SHP77 (cell line): ENCODE results near the gene ZBTB7A.

Source experiments
- DNase-seq, 2 experiments: peaks; one replicate each; lab custom pipeline; 2025; lab: John Stamatoyannopoulos, UW

Gene ZBTB7A

GRCh38 chr19:4066682-4067395, at the start of gene ZBTB7A:
TSS of gene ZBTB7A (minus strand) at chr19:4066899. CDS start at chr19:4055232, 11,667 bp downstream.
- peak; percentile 47 to 62 for DNase-seq

DNA sequence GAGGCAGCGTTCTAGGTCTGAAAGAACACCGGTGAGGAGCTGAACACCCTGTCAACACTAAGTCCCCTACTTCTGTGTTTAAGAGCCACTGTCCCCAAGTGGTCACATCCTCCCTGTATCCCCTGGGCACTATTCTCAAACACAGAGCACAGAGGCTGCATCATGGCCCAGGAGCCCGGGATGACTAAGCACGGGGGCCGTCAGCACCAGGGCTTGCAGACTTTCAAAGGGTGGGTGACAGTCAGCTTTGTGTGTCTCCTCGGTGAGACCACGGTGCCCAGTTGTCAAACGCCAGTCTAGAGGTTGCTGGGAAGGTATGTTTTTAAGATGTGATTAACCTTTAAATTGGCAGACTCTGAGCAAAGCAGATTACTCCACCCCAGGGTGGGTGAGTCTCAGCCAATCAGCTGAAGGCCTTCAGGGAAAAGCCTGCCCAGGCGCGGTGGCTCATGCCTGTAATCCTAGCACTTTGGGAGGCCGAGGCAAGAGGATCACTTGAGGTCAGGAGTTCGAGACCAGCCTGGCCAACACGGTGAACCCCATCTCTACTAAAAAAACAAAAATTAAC, 49.2 kb upstream of the ZBTB7A start:
- no peak for DNase-seq

DNA sequence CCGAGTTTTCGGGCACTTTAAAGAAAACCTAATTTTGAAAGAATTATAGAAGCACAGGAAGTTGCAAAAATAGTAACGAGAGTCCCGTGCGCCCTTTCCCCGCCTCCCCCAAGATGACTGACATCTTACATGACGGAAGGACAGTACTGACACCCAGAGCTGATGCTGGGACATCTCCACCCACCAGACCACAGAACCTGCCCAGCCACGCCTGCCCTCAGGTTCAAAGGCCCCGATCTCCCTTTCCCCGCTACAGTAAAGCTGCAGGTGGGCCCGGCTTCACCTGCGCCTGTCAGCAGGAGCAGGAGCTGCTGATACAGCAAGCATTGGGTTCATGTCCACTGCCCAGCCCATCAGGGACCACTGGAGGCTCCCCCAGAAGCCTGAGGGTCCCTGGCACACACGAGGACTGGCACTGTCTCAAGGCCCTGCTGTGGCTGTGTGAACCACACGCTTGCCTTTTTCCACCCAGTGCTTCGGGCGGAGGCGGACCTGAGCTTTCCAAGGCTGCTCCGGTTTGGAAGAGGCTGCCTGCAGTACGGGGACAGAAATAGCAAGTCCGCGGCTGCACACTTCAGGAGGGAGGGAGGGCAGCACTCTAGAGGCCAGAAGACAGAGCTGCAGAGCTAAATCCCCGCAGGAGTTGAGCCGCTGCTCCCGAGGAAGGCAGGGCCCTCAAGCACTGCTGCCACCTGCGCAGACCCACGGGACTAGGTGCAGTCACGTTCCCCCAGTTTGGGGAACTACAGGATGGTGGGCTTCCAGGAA, 48.5 kb upstream of the ZBTB7A start:
- DNase-seq = no peak

DNA sequence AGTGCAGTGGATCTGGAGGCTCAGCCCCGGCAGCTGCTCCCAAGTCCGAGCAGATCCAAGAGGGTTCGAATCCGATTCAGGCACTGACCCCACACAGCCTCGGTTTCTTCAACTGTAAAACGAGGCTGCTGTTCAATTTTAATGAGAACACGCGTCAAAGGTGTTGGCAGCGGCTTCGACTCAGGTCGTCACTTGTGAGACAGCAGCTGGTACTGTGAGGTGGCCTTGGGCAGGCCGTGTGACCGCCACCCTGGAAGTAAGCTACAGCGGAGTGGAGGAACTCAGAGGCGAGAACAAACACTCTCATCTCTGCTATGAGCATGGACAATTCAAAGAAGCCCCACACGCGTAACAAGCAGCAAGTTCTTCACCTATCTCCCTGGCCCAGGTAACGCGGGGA, 47.5 kb upstream of the ZBTB7A start:
- no peak for DNase-seq

DNA sequence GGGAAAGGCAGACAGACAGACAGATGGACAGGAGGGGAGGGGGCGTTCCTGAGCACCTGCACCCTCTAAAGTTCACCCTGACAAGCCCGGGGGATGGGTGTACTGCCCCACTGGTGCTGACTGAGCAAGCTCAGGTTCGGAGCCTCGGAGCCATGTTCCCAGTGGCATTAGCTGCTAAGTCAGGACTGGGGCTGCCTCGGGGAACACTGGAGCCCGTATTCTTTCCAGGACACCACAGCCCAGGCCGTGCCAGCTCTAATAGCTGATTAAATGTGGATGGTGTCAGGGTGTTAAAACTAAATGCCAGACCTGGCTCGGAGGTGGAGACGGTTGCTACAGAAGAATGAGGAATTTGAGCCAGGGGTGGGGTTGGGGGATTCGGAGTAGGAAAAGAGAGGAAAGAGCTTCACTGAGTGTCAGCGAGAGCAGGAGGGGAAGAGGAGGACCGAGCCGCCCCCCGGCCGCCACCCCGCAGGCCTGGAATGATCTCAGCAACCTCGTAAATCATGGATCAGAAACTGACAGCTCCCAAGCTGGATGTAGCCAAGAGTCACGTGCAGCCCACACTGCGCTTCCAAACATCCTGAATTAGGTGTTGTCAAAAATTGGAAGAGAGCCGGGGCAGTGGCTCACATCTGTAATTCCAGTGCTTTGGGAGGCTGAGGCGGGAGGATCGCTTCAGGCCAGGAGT, 46.8 kb upstream of the ZBTB7A start:
- DNase-seq = no peak

DNA sequence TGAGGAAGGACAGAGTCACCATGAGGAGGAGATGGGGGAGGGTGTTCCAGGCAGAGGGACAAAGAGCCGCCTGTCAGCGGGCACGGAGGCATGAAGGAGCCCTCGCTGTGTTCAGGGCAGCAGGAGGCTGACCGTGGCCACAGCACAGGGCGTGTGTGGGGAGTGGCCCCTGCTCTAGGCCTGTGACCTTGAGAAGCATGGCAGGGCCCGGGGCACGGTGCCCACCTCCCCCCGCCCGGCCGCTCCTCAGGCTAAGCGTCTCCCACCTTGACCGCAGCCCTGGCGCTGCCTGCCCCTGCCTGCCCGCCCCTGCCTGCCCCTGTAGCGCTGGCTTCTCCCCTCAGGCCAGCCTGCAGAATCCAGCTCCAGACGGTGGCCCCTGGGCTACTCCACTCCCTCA, 45.7 kb upstream of the ZBTB7A start:
- DNase-seq = no peak

DNA sequence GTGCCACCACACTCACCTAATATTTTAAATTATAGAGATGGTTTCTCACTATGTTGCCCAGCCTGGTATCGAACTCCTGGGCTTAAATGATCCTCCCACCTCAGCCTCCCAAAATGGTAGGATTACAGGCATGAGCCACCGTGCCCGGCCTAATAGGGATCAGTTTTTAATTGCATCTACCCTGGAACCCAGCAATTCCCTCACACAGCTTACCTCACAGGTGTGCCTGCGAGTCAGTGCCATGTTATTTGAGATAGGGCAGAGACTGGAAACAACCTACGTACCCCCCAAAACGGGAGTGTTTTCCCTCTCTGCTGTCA, 42.9 kb upstream of the ZBTB7A start:
- DNase-seq = no peak

- no peak for DNase-seq
Measured at GRCh38 chr19:4108767-4109625, 42.3 kb upstream of the ZBTB7A start.

GRCh38 chr19:4103080-4103433, 36.4 kb upstream of the ZBTB7A start:
- DNase-seq = no peak

- DNase-seq = no peak
Measured at GRCh38 chr19:4102339-4103079, 35.8 kb upstream of the ZBTB7A start.

DNA sequence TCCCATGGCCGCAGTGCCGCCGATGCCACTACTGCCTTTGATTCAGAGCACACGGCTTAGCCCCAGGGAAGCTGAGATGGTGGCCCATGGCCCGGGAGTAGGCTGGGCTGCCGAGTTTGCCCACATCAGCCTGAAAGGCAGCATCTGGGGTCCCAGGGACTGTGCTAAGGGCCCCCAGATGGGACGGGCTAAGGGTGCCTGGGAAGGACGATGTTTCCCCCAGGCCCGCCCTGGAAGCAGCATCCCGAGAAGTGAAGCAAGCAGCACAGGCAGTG, 34.7 kb upstream of the ZBTB7A start:
- no peak for DNase-seq

GRCh38 chr19:4100647-4101495, 34.2 kb upstream of the ZBTB7A start:
- DNase-seq = no peak

DNA sequence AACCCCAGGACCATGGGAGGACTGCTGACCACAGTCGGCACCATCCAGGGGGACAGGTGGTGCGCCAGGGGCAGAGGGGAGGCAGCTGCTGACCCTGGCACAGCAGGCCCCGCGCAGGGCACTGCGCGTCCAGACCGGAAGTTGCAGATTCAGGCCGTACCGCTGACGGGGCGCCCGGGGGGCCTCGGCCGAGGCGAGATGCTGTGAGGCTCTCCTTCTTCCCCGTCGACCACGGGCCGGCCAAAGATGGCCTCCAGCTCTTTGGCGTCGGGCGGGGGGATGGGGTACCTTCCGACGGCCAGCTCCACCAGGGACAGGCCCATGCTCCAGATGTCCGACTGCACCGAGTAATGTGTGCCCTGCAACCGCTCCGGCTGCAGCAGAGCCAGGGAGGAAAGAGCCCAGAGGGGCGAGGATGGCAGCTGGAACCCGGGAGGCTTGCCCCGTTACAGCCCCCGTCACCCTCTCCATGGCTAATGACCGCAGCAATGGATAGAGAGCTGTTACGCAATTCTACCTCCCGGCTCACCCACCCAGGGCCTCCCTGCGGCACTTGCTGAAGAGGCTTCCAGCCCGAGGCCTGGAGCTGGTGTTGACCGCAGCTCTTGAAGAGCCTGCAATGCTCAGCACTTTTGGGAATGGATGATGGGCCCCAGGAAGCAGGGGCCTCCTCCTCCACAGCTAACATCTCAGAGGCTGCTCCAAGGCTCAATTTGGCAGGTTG, 32.5 kb upstream of the ZBTB7A start:
- no peak for DNase-seq

DNA sequence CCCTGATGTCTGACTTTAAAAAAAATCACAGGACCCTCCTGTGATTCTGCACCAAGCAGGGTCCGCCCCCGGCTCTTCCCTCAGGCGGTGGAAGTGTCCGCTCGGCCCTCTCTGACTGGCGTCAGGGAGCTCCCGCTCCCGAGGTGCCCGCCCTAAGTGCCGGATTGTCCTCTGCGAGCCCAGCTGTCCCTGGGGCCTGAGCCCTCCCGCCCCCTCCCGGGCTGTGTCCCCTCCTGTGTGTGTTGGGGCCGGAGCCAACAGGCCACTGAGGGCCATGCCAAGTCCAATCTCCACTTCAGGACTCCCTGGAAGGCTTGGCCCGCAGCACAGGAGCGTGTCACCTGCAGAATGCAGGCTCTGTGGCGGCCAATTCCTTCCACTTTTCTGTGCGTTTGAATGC, 31.8 kb upstream of the ZBTB7A start:
- no peak for DNase-seq

GRCh38 chr19:4097501-4097900, 30.8 kb upstream of the ZBTB7A start:
- no peak for DNase-seq

- DNase-seq = no peak
Measured at GRCh38 chr19:4096049-4096892, 29.6 kb upstream of the ZBTB7A start.

GRCh38 chr19:4095488-4095844, 28.8 kb upstream of the ZBTB7A start:
- no peak for DNase-seq

DNA sequence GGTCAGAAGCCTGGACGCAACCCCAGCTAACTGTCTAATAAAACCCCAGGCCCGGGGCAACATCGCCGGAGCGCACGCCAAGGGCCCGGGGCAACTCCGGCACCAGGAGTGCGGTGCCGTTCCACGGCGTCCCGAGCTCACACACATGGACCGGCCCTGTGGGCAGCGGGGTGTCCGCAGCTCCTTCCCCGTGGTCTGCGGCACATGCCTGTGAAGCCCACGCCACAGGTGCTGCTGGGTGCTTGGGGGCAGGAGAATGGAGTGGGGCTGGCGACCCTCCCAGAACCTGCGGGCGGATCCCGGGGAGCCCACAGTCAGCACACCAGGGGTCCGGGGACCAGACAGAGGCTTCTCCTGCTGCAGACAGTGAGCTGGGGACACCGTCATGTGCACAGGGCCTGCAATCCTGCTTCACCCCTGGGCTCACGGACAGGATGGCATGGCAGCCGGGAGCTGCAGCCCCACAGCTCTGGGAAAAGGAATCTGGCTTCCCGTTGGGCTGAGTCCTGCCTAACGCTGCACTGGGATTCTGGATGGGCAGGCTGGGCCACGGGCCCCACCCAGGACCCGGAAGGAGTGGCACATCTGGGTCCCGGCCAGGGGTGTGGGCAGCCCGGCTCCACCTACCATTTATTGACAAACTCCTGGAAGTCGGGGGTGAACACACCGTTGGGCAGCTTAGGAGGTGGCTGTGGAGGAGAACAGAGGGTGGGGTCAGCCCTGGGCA, 28.2 kb upstream of the ZBTB7A start:
- no peak for DNase-seq
